ENCODE results near the gene KNSTRN. TPM values are rescaled to one million over a fixed set of nuclear protein-coding genes. Genes with fewer than 3 reads are reported as not detected.
A peak's percentile ranks its signal among the peaks of the same experiment; 100 is the strongest.

The KNSTRN gene
- total RNA-seq, 4 donors from 2014 or later = 10.8 to 30.9 (median 22.1) TPM

DNA sequence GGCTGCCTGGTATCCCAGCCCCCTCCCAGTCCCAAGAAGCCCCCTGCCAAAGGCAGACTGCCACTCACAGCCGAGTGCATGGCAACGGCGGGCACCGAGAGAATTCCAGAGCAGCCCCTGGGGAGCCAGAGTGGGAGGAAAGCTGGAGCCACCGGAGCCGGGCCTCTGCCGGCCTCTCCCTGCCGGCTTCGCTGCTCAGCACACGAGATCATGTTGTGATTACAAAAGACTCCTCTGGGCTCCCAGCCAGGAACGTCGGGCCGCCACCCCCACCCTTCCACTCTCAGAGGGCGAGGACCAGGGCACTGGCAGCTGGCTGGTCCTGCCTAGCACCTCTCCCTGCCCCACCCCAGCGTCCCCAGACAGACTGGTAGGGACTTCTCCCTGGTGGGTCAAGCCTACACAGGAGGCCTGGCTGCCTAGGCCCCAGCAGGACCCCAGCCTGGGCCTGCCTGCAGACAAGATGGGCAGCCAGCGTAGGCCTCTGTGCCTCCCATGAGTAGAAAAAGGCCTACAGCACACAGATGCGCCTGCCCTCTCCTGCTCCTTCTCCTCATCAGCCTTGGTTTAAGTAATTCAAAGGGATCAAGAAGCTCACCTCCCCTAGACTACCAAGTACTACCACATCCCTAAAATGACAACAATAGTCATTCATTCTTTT lies 41.7 kb upstream of the KNSTRN start, which contains the start of gene CCDC9B:
CCDC9B (minus strand) TSS at position 200 of the 661 bp plus-strand sequence; CDS start at position 80, 120 bp downstream.
- H3K4me3 ChIP-seq = peak within 1 kb of the TSS; percentile 54 to 70 (median 68)
- in situ Hi-C loops (cut with MboI; ENCODE audit: low sequenced_read_pairs in 4 of 4) = loop anchor here in 1 of 4 donors (10.0 kb wide), 1 partner anchor 84 kb away; no protein-coding TSS in a partner anchor
- TF ChIP-seq, protein P1, sequence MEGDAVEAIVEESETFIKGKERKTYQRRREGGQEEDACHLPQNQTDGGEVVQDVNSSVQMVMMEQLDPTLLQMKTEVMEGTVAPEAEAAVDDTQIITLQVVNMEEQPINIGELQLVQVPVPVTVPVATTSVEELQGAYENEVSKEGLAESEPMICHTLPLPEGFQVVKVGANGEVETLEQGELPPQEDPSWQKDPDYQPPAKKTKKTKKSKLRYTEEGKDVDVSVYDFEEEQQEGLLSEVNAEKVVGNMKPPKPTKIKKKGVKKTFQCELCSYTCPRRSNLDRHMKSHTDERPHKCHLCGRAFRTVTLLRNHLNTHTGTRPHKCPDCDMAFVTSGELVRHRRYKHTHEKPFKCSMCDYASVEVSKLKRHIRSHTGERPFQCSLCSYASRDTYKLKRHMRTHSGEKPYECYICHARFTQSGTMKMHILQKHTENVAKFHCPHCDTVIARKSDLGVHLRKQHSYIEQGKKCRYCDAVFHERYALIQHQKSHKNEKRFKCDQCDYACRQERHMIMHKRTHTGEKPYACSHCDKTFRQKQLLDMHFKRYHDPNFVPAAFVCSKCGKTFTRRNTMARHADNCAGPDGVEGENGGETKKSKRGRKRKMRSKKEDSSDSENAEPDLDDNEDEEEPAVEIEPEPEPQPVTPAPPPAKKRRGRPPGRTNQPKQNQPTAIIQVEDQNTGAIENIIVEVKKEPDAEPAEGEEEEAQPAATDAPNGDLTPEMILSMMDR (IDR thresholded peaks at IDR 0.05 in 4 of 5, conservative IDR thresholded peaks at IDR 0.05 in 1 of 5) = no peak
- peak; percentile 89 to 90 for TF ChIP-seq POLR2A (IDR thresholded peaks at IDR 0.05)
- H3K9me3 ChIP-seq = no peaks in the 10 kb centered on the region
- peaks cover 0 to 12% of the 10 kb centered on the region in 2 donors for H3K36me3 ChIP-seq
- intact Hi-C loops (cut with DNase I; ENCODE audit: low total_unique reads) = loop anchor here (1.0 to 5.0 kb wide), 2 partner anchors 27 to 41 kb away; partner anchors contain the start of gene KNSTRN
- peaks cover 53 to 61% of the 10 kb centered on the region in 2 donors for H3K4me1 ChIP-seq
- DNase-seq (peak; percentile 91 to 97), ATAC-seq (peak; percentile 78 to 80)
- H3K27ac ChIP-seq = peak within 1 kb of the TSS; percentile 98 to 100 (median 99)
- H3K27me3 ChIP-seq = no peaks in the 10 kb centered on the region

DNA sequence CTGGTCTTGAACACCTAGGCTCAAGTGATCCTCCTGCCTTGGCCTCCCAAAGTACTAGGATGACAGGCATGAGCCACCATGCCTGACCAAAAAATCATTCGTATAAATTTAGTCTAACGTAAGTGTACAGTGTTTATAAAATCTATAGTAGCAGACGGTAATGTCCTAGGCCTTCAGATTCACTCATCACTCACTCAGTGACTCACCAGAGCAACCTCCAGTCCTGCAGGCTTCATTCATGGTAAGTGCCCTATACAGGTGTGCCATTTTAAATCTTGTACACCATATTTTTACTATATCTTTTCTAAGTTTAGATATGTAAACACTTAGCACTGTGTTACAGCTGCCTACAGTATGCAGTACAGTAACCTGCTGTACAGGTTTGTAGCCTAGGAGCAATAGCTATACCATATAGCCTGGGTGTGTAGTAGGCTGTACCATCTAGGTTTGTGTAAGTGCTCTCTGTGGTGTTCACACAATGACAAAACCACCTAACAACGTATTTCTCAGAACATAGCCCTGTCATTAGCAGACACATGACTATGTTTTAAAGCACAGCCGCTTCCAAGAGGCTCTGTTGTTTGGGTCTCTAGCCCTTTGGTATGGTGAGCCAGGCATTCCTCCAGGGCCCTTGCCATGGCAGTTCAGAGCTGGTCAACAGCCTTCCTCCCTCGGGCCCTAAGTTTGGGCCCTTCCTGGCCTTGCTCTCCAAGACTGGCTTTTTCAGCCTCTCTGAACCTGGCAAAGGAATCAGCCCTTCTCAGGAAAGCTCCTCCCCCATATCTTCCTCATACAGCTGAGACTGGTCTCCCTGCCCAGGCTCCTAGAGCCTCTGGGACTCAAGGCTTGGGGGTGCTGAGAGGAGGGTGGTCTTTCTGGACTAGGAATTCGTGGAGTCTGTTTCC lies 39.9 kb upstream of the KNSTRN start:
- DNase-seq (no peak), ATAC-seq (no peak)
- Histone ChIP-seq H3K36me3 (no peaks in the 10 kb centered on the region), H3K4me3 (no peak overlapping the region), H3K27ac (peak overlapping the region; percentile 98 to 100 (median 99)), H3K9me3 (no peaks in the 10 kb centered on the region), H3K4me1 (peaks cover 40 to 45% of the 10 kb centered on the region in 2 donors), H3K27me3 (no peaks in the 10 kb centered on the region)
- TF ChIP-seq, protein P1 (IDR thresholded peaks at IDR 0.05 in 4 of 5, conservative IDR thresholded peaks at IDR 0.05 in 1 of 5) = no peak
- TF ChIP-seq POLR2A (IDR thresholded peaks at IDR 0.05) = no peak
- intact Hi-C loops (cut with DNase I; ENCODE audit: low total_unique reads) (loop anchor here (5.0 kb wide), 1 partner anchor 40 kb away; the partner anchor contains the start of gene KNSTRN), in situ Hi-C loops (cut with MboI; ENCODE audit: low sequenced_read_pairs in 4 of 4) (loop anchor here in 1 of 4 donors (10.0 kb wide), 1 partner anchor 82 kb away; no protein-coding TSS in a partner anchor)

DNA sequence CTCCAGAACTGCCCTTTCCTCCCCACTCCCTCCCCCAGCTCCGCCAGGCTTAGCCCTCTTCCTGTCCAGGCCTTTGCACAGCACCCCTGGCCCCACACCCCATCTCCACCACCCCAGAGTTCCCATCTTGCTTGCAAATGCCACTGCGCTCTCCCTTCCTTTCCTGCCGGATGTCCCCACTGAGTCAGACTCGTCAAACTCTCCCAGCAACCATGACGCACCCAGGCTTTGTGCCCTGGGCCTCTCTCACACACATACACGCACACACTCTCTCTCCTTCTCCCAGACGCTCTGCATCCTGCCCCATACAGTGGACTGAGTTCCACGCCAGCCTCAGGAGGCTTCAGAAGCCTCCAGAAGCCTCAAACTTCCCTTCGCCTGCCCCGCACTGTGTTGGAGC lies 39.0 kb upstream of the KNSTRN start:
- ATAC-seq (no peak), DNase-seq (no peak)
- TF ChIP-seq POLR2A (IDR thresholded peaks at IDR 0.05) = no peak
- TF ChIP-seq, protein P1 (IDR thresholded peaks at IDR 0.05 in 4 of 5, conservative IDR thresholded peaks at IDR 0.05 in 1 of 5) = no peak
- H3K9me3 ChIP-seq = no peaks in the 10 kb centered on the region
- H3K27me3 ChIP-seq = no peaks in the 10 kb centered on the region
- H3K4me1 ChIP-seq = peaks cover 31 to 37% of the 10 kb centered on the region in 2 donors
- in situ Hi-C loops (cut with MboI; ENCODE audit: low sequenced_read_pairs in 4 of 4) = loop anchor here in 1 of 4 donors (10.0 kb wide), 1 partner anchor 81 kb away; no protein-coding TSS in a partner anchor
- H3K36me3 ChIP-seq = no peaks in the 10 kb centered on the region
- H3K27ac ChIP-seq = peak overlapping the region; percentile 28 to 99 (median 46)
- intact Hi-C loops (cut with DNase I; ENCODE audit: low total_unique reads) = loop anchor here (5.0 kb wide), 1 partner anchor 39 kb away; the partner anchor contains the start of gene KNSTRN
- H3K4me3 ChIP-seq = no peak overlapping the region

DNA sequence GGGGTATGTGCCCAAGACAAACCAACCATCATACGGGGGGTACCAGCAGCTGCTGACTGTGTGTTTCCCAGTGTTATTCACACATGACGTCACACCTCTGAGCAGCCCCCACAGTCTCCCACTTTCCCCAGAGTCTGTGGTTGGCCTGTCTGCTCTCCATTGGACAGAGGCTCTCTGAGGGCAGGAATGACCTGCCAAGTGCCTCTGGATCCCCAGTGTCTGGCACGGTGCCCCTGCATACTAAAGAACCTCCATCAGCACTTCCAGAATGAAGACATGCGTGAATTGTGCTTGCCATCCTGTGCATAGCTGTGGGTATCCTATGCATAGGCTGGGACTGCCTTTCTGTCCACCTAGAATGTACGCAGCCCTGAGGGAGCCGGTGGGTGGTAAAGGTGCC lies 38.3 kb upstream of the KNSTRN start:
- TF ChIP-seq, protein P1 (IDR thresholded peaks at IDR 0.05 in 4 of 5, conservative IDR thresholded peaks at IDR 0.05 in 1 of 5) = no peak
- TF ChIP-seq POLR2A (IDR thresholded peaks at IDR 0.05) = no peak
- peak overlapping the region in 2 of 4 donors; percentile 34 to 42 for H3K27ac ChIP-seq
- H3K36me3 ChIP-seq = no peaks in the 10 kb centered on the region
- intact Hi-C loops (cut with DNase I; ENCODE audit: low total_unique reads) (loop anchor here (1.0 to 5.0 kb wide), 2 partner anchors 38 to 78 kb away; partner anchors contain the start of gene KNSTRN), in situ Hi-C loops (cut with MboI; ENCODE audit: low sequenced_read_pairs in 4 of 4) (loop anchor here in 1 of 4 donors (10.0 kb wide), 1 partner anchor 81 kb away; no protein-coding TSS in a partner anchor)
- peaks cover 24 to 30% of the 10 kb centered on the region in 2 donors for H3K4me1 ChIP-seq
- no peak for DNase-seq
- no peak for ATAC-seq
- no peaks in the 10 kb centered on the region for H3K9me3 ChIP-seq
- H3K27me3 ChIP-seq = no peaks in the 10 kb centered on the region
- no peak overlapping the region for H3K4me3 ChIP-seq
